ENCODE results near the gene RNU5B-1.

DNA sequence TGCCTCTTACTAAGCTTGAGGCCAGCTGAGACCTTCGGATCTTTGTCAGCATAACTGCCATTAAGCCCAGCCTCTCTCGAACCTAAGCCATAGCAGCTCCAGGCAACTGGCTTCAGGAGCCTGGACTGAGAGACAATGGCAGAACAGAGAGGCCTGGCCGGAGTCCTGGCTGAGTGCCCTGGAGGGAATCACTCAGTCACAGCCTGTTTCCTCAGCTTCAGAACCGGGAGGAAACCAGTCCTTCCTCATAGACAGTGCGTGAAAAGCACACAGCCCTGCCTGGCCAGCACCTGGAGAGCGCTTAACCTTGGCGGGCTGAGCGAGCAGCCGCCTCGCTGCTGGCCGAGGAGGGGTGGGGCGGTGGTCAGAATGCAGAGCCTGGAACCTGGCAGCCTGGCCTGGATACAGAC lies 21.6 kb downstream of the RNU5B-1 start:
- TF ChIP-seq SUZ12 (IDR thresholded peaks at IDR 0.05; ENCODE audit: extremely low read depth, insufficient read depth, insufficient read length) (no peak), ZNF274 (IDR thresholded peaks at IDR 0.05; ENCODE audit: low read depth, low read length) (no peak)
